ENCODE data around the gene SSBP1. TPM values are rescaled to one million over a fixed set of nuclear protein-coding genes. Genes with fewer than 3 reads are reported as not detected.

Gene SSBP1
- total and polyA plus RNA-seq, 2 donors (not counting 3 experiments of a cell fraction or from before 2014, with no cell fraction given) = 77.9 to 169 TPM

GRCh38 chr7:141693082-141693481, 45.1 kb upstream of the SSBP1 start:
- Histone ChIP-seq H3K4me1 (ENCODE audit: control insufficient read depth, extremely low read depth, insufficient read depth, low read length) (no peaks in the 10 kb centered on the region), H3K9me3 (replicated peaks; ENCODE audit: control insufficient read depth, insufficient read depth, low read length) (no peaks in the 10 kb centered on the region), H3K36me3 (ENCODE audit: control insufficient read depth in 2 of 2, extremely low read depth in 1 of 2, insufficient read depth in 2 of 2, low read length in 2 of 2) (no peaks in the 10 kb centered on the region), H3K9ac (replicated peaks; ENCODE audit: extremely low read depth, insufficient read depth, low read length) (no peak overlapping the region), H4K20me1 (replicated peaks; ENCODE audit: control insufficient read depth, extremely low read depth, insufficient read depth, low read length) (peaks cover 2% of the 10 kb centered on the region), H3K9me1 (replicated peaks; ENCODE audit: control insufficient read depth, extremely low read depth, insufficient read depth, low read length) (no peaks in the 10 kb centered on the region), H3K27me3 (ENCODE audit: control insufficient read depth in 2 of 2, insufficient read depth in 2 of 2, low read length in 2 of 2) (no peaks in the 10 kb centered on the region), H3K27ac (ENCODE audit: insufficient read depth, low read depth, low read length) (no peak overlapping the region), H2AFZ (ENCODE audit: low read depth, low read length) (no peak overlapping the region), H3K4me2 (ENCODE audit: insufficient read depth, low read length) (no peak overlapping the region), H3K79me2 (ENCODE audit: control insufficient read depth, insufficient read depth, low read length) (peaks cover 29% of the 10 kb centered on the region), H3K4me3 (replicated peaks in 1 of 3; ENCODE audit: insufficient read depth in 1 of 3, low read depth in 1 of 3, low read length in 3 of 3) (no peak overlapping the region)
- POLR2A ChIA-PET = no interaction called here
- dilution Hi-C loops (cut with MboI; ENCODE audit: extremely low pct_ligation_motif_present, low sequenced_read_pairs) = no loop called here
- intact Hi-C loops (cut with micrococcal nuclease) = no loop called here
- FAIRE-seq = no peak
- no peak for DNase-seq (ENCODE audit: low read depth, low spot score)
- CTCF ChIA-PET = interaction anchor here (1.5 kb wide), 1 partner anchor 45 kb away, joined by 4 read pairs; the partner anchor contains the start of gene SSBP1
- no TSS peak for BruUV-seq (replicated peaks)
- TF ChIP-seq FOS (IDR thresholded peaks at IDR 0.05; ENCODE audit: borderline replicate concordance, insufficient read depth, low read length) = no peak
- TF ChIP-seq, protein P1, sequence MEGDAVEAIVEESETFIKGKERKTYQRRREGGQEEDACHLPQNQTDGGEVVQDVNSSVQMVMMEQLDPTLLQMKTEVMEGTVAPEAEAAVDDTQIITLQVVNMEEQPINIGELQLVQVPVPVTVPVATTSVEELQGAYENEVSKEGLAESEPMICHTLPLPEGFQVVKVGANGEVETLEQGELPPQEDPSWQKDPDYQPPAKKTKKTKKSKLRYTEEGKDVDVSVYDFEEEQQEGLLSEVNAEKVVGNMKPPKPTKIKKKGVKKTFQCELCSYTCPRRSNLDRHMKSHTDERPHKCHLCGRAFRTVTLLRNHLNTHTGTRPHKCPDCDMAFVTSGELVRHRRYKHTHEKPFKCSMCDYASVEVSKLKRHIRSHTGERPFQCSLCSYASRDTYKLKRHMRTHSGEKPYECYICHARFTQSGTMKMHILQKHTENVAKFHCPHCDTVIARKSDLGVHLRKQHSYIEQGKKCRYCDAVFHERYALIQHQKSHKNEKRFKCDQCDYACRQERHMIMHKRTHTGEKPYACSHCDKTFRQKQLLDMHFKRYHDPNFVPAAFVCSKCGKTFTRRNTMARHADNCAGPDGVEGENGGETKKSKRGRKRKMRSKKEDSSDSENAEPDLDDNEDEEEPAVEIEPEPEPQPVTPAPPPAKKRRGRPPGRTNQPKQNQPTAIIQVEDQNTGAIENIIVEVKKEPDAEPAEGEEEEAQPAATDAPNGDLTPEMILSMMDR (IDR thresholded peaks at IDR 0.05; ENCODE audit: extremely low read depth in 1 of 2, insufficient read depth in 1 of 2, low read depth in 1 of 2, low read length in 2 of 2) = no peak
- TF ChIP-seq POLR2A (IDR thresholded peaks at IDR 0.05; ENCODE audit: low read depth, low read length) = no peak

DNA sequence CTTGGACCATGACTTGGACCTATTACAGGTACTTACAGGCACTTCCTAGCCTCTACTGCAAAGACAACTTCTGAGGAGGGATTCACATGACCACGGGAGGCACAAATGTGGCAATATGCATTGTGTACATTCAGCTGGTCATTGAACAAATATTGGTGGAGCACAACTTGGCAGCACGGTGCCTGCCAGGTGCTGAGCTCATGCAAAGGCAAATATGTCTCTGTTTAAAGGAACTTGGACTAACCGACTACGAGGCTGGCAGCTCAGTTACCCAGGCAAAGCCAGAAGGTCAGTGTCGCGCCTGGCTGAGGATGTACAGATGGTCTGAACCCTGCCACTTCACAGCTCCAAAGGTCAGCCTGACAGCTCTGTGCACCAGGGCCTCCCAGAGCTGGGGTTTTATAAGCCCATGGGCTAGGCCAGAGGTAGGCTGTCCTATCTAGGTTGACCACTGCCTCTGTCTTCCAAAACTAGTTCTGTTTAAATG, 42.3 kb upstream of the SSBP1 start:
- intact Hi-C loops (cut with micrococcal nuclease) = no loop called here
- Histone ChIP-seq H3K27me3 (ENCODE audit: control insufficient read depth in 2 of 2, insufficient read depth in 2 of 2, low read length in 2 of 2) (no peaks in the 10 kb centered on the region), H3K4me1 (ENCODE audit: control insufficient read depth, extremely low read depth, insufficient read depth, low read length) (peaks cover 3% of the 10 kb centered on the region), H3K9me1 (replicated peaks; ENCODE audit: control insufficient read depth, extremely low read depth, insufficient read depth, low read length) (no peaks in the 10 kb centered on the region), H3K79me2 (ENCODE audit: control insufficient read depth, insufficient read depth, low read length) (peaks cover 37% of the 10 kb centered on the region), H3K27ac (ENCODE audit: insufficient read depth, low read depth, low read length) (no peak overlapping the region), H4K20me1 (replicated peaks; ENCODE audit: control insufficient read depth, extremely low read depth, insufficient read depth, low read length) (peaks cover 2% of the 10 kb centered on the region), H3K36me3 (ENCODE audit: control insufficient read depth in 2 of 2, extremely low read depth in 1 of 2, insufficient read depth in 2 of 2, low read length in 2 of 2) (no peaks in the 10 kb centered on the region), H3K4me2 (ENCODE audit: insufficient read depth, low read length) (no peak overlapping the region), H2AFZ (ENCODE audit: low read depth, low read length) (no peak overlapping the region), H3K9me3 (replicated peaks; ENCODE audit: control insufficient read depth, insufficient read depth, low read length) (no peaks in the 10 kb centered on the region), H3K9ac (replicated peaks; ENCODE audit: extremely low read depth, insufficient read depth, low read length) (no peak overlapping the region), H3K4me3 (replicated peaks in 1 of 3; ENCODE audit: insufficient read depth in 1 of 3, low read depth in 1 of 3, low read length in 3 of 3) (no peak overlapping the region)
- BruUV-seq (replicated peaks) = no TSS peak
- no peak for TF ChIP-seq JUN (IDR thresholded peaks at IDR 0.05; ENCODE audit: borderline replicate concordance, insufficient read depth, insufficient read length, low read depth)
- no peak for TF ChIP-seq POLR2AphosphoS5 (IDR thresholded peaks at IDR 0.05; ENCODE audit: insufficient read depth, low read depth, low read length)
- TF ChIP-seq GATA2 (IDR thresholded peaks at IDR 0.05; ENCODE audit: insufficient read depth, insufficient read length, low read depth, low read length) = no peak
- no peak for TF ChIP-seq FOS (IDR thresholded peaks at IDR 0.05; ENCODE audit: borderline replicate concordance, insufficient read depth, low read length)
- TF ChIP-seq, protein P1 (IDR thresholded peaks at IDR 0.05; ENCODE audit: extremely low read depth in 1 of 2, insufficient read depth in 1 of 2, low read depth in 1 of 2, low read length in 2 of 2) = no peak
- no peak for TF ChIP-seq MAX (IDR thresholded peaks at IDR 0.05; ENCODE audit: insufficient read depth, insufficient read length)
- no peak for TF ChIP-seq MYC (IDR thresholded peaks at IDR 0.05; ENCODE audit: low read depth, low read length)
- TF ChIP-seq POLR2A (IDR thresholded peaks at IDR 0.05; ENCODE audit: low read depth, low read length) = no peak
- no peak for TF ChIP-seq EZH2 (IDR thresholded peaks at IDR 0.05; ENCODE audit: borderline replicate concordance, low read depth, low read length, severe bottlenecking)
- ChIA-PET POLR2A (no interaction called here), CTCF (interaction anchor here (1.8 to 2.3 kb wide), 3 partner anchors 10 to 41 kb away, joined by 7 to 11 read pairs (median 8); no protein-coding TSS in a partner anchor)
- dilution Hi-C loops (cut with MboI; ENCODE audit: extremely low pct_ligation_motif_present, low sequenced_read_pairs) = no loop called here
- FAIRE-seq = no peak
- DNase-seq (ENCODE audit: low read depth, low spot score) = no peak

Measured in endothelial cell of umbilical vein (primary cell).